ENCODE measurements around the gene NTNG1. TPM values are rescaled to one million over a fixed set of nuclear protein-coding genes. Genes with fewer than 3 reads are reported as not detected.

Gene NTNG1
- total and polyA plus RNA-seq, 10 of the 15 experiments (the other 5 are each of a cell fraction or from before 2014, with no cell fraction given): 0.18 to 2.3 (median 1.1) TPM; not detected in 1

DNA sequence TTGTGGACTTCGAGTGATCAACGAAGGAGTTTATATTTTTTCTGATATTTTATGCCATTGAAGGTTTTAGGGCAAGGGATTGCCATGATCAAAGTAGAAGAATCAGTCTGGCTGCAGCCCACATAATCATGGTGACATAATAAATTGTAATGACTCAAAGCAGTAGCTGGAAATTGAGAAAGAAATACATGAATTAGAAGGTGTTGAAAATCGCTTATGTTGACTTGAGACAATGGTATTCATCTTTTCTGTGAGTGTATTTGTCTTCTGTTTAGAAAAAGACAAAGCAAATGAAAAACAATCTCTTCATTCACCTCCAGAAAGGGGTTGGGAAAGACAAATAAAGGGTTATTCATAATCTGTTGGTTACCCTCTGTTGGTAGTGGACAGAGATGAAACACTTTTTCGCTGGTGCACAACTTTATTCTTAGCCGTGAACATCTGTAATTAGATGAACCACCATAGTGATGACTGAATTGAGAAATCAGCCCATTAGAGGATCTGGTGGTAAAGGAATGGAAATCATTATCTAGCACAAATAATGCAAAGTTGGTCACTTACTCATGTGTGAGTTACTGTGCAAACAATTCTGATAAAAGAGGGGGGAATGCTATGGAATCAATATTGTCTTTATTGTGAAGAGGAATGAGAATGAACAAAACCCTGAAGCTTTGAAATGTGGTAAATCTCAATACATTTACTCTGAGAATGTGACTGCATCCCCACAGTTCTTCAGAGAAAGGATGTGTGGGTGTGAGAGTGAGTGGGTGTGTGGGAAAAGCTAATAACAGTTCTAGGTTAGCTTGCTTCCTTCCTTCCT, 121.8 kb downstream of the NTNG1 start (continued):
- TF ChIP-seq CEBPZ (IDR thresholded peaks at IDR 0.05; ENCODE audit: low read depth, low read length) (no peak), NR2C2 (IDR thresholded peaks at IDR 0.05; ENCODE audit: borderline replicate concordance, control insufficient read depth, insufficient read length, low read depth) (no peak), NFYA (IDR thresholded peaks at IDR 0.05; ENCODE audit: borderline replicate concordance, low read depth, low read length) (no peak), ZNF622 (IDR thresholded peaks at IDR 0.05) (no peak), BCL11A (IDR thresholded peaks at IDR 0.05; ENCODE audit: low read depth, low read length) (no peak), RUNX3 (IDR thresholded peaks at IDR 0.05; ENCODE audit: low read length) (0 out of 2 replicates have a peak, but pooled peaks have one; percentile 12), NFYB (IDR thresholded peaks at IDR 0.05; ENCODE audit: insufficient read depth, low read depth, low read length) (no peak)

GRCh38 chr1:107263291-107263915, 122.6 kb downstream of the NTNG1 start:
- no peak for FAIRE-seq
- no peak for DNase-seq (ENCODE audit: low read depth, low spot score)
- H3K4me1 ChIP-seq (ENCODE audit: control insufficient read depth, insufficient read depth, low read length): no peaks in the 10 kb centered on the region
- no peaks in the 10 kb centered on the region for H3K79me2 ChIP-seq (ENCODE audit: control insufficient read depth, insufficient read depth, low read length)
- ATAC-seq: no peak
- SMC1A ChIA-PET (ENCODE audit: uncharacterized antibody, unreplicated experiment): interaction anchor here (1.0 to 1.5 kb wide), 2 partner anchors 10 to 94 kb away, joined by 3 to 4 read pairs; no protein-coding TSS in a partner anchor
- WGBS (ENCODE audit: insufficient coverage, insufficient replicate concordance, low lambda C conversion rate, missing lambda C conversion rate): 91% methylated on average over 1 of the region's 1 CpG
- no peaks in the 10 kb centered on the region for H3K36me3 ChIP-seq (ENCODE audit: control insufficient read depth in 2 of 2, insufficient read depth in 2 of 2, low read length in 1 of 2)
- no peak overlapping the region for H3K9ac ChIP-seq (ENCODE audit: control insufficient read depth, insufficient read depth, low read length)
- H3K27me3 ChIP-seq (replicated peaks in 1 of 2; ENCODE audit: control insufficient read depth in 2 of 2, insufficient read depth in 2 of 2, low read length in 1 of 2): no peaks in the 10 kb centered on the region
- no peak overlapping the region for H2AFZ ChIP-seq (ENCODE audit: control insufficient read depth, low read depth, low read length)
- H4K20me1 ChIP-seq (ENCODE audit: control insufficient read depth, insufficient read depth): no peaks in the 10 kb centered on the region
- no peak overlapping the region for H3K27ac ChIP-seq (ENCODE audit: control insufficient read depth, insufficient read depth)
- intact Hi-C loops (cut with micrococcal nuclease; ENCODE audit: unreplicated experiment): no loop called here
- H3K4me3 ChIP-seq: no peak overlapping the region
- CTCF ChIA-PET: no interaction called here
- in situ Hi-C loops (cut with MboI): no loop called here
- BruUV-seq (replicated peaks): no TSS peak
- RAD21 ChIA-PET (ENCODE audit: unreplicated experiment): no interaction called here
- H3K9me3 ChIP-seq (replicated peaks; ENCODE audit: control insufficient read depth, insufficient read depth, low read length): no peaks in the 10 kb centered on the region
- POLR2A ChIA-PET: interaction anchor here (0.5 kb wide), 1 partner anchor 14 kb away, joined by 4 read pairs; no protein-coding TSS in a partner anchor
- no peak overlapping the region for H3K4me2 ChIP-seq (ENCODE audit: control insufficient read depth, insufficient read depth)
- TF ChIP-seq, protein P1, sequence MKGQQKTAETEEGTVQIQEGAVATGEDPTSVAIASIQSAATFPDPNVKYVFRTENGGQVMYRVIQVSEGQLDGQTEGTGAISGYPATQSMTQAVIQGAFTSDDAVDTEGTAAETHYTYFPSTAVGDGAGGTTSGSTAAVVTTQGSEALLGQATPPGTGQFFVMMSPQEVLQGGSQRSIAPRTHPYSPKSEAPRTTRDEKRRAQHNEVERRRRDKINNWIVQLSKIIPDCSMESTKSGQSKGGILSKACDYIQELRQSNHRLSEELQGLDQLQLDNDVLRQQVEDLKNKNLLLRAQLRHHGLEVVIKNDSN (IDR thresholded peaks at IDR 0.05; ENCODE audit: borderline replicate concordance, extremely low read length, insufficient read depth, low read depth, low read length): no peak
- TF ChIP-seq BHLHE40 (IDR thresholded peaks at IDR 0.05; ENCODE audit: borderline replicate concordance in 1 of 2, low read depth in 2 of 2, low read length in 1 of 2) (no peak), PAX8 (IDR thresholded peaks at IDR 0.05) (no peak), NBN (IDR thresholded peaks at IDR 0.05) (no peak), NFYB (IDR thresholded peaks at IDR 0.05; ENCODE audit: insufficient read depth, low read depth, low read length) (no peak)
- TF ChIP-seq, protein P2, sequence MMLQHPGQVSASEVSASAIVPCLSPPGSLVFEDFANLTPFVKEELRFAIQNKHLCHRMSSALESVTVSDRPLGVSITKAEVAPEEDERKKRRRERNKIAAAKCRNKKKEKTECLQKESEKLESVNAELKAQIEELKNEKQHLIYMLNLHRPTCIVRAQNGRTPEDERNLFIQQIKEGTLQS (IDR thresholded peaks at IDR 0.05; ENCODE audit: borderline replicate concordance, extremely low read depth, low read depth, low read length): no peak
- TF ChIP-seq, protein P3, sequence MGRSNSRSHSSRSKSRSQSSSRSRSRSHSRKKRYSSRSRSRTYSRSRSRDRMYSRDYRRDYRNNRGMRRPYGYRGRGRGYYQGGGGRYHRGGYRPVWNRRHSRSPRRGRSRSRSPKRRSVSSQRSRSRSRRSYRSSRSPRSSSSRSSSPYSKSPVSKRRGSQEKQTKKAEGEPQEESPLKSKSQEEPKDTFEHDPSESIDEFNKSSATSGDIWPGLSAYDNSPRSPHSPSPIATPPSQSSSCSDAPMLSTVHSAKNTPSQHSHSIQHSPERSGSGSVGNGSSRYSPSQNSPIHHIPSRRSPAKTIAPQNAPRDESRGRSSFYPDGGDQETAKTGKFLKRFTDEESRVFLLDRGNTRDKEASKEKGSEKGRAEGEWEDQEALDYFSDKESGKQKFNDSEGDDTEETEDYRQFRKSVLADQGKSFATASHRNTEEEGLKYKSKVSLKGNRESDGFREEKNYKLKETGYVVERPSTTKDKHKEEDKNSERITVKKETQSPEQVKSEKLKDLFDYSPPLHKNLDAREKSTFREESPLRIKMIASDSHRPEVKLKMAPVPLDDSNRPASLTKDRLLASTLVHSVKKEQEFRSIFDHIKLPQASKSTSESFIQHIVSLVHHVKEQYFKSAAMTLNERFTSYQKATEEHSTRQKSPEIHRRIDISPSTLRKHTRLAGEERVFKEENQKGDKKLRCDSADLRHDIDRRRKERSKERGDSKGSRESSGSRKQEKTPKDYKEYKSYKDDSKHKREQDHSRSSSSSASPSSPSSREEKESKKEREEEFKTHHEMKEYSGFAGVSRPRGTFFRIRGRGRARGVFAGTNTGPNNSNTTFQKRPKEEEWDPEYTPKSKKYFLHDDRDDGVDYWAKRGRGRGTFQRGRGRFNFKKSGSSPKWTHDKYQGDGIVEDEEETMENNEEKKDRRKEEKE (IDR thresholded peaks at IDR 0.05): no peak
